H1 (cell line): ENCODE results near the gene ANGPTL8. TPM values are rescaled to one million over a fixed set of nuclear protein-coding genes. Genes with fewer than 3 reads are reported as not detected.

ENCODE experiments used
- CTCF ChIA-PET: fragments of 300-600 bp; sonication (Branson Sonifier 250); formaldehyde crosslinking; loops from one replicate; lab custom pipeline; 2021; ENCODE audit not compliant: partially characterized antibody; lab: Charles Lee
- POLR2A ChIA-PET: fragments of 300-600 bp; sonication (Branson Sonifier 250); formaldehyde crosslinking; loops from one replicate; lab custom pipeline; 2021; ENCODE audit warnings: inconsistent platforms; ENCODE audit not compliant: partially characterized antibody; lab: Charles Lee
- DNase-seq, 2 experiments: peaks; one replicate each; pipeline versions ENCODE4 v3.0.0 to v3.0.0-alpha.2; 2010 to 2022; ENCODE audit warnings: low spot score in 2 of 2, low read depth in 1 of 2, mixed read lengths in 1 of 2
- FAIRE-seq: peaks from 2 replicates; lab custom pipeline; 2011; peaks lifted over from hg19 to GRCh38; lab: Jason Lieb, UNC
- H2AFZ ChIP-seq: 2 replicates; pipeline ENCODE4 v1.8.1; 2012; ENCODE audit warnings: low read length, inconsistent platforms
- H2AK5ac ChIP-seq: 2 replicates; pipeline ENCODE4 v1.6.1; 2013; ENCODE audit warnings: low read depth, low read length
- H2BK120ac ChIP-seq: replicated peaks from 2 replicates; pipeline ENCODE3; 2013; ENCODE audit warnings: low read depth, low read length, inconsistent platforms
- H2BK12ac ChIP-seq: 2 replicates; pipeline ENCODE4 v1.6.1; 2013; ENCODE audit warnings: low read depth, low read length
- H2BK15ac ChIP-seq: 2 replicates; pipeline ENCODE4 v1.6.1; 2013; ENCODE audit warnings: low read length
- H2BK20ac ChIP-seq: 2 replicates; pipeline ENCODE4 v1.6.1; 2013; ENCODE audit warnings: low read length
- H2BK5ac ChIP-seq: 2 replicates; pipeline ENCODE4 v1.6.1; 2013; ENCODE audit warnings: low read depth, low read length
- H3K14ac ChIP-seq: 2 replicates; pipeline ENCODE4 v1.6.1; 2013; ENCODE audit warnings: inconsistent platforms; ENCODE audit not compliant: insufficient read length
- H3K18ac ChIP-seq: 2 replicates; pipeline ENCODE4 v1.6.1; 2013; ENCODE audit warnings: low read length; ENCODE audit errors: extremely low read depth
- H3K23ac ChIP-seq: 2 replicates; pipeline ENCODE4 v1.6.1; 2013; ENCODE audit warnings: inconsistent platforms; ENCODE audit not compliant: insufficient read length
- H3K23me2 ChIP-seq: 2 replicates; pipeline ENCODE4 v1.6.1; 2013; ENCODE audit warnings: low read depth, low read length
- H3K27ac ChIP-seq: 2 replicates; pipeline ENCODE4 v1.6.1; 2011; ENCODE audit warnings: low read depth, low read length, inconsistent platforms
- H3K27me3 ChIP-seq, 4 experiments: replicated peaks in 1 of 4; 1 replicate in 1 of 4; 2 replicates in 3 of 4; pipeline versions ENCODE4 v1.6.1 to v1.8.1; 2011 to 2013; ENCODE audit warnings: low read length in 3 of 4, mild to moderate bottlenecking in 3 of 4, inconsistent platforms in 2 of 4, mixed read lengths in 2 of 4, moderate library complexity in 1 of 4; ENCODE audit not compliant: control insufficient read depth in 3 of 4, insufficient read depth in 3 of 4; ENCODE audit errors: extremely low read depth in 1 of 4
- H3K36me3 ChIP-seq, 4 experiments: 2 replicates each; pipeline versions ENCODE4 v1.6.1 to v1.8.1; 2011 to 2013; ENCODE audit warnings: mild to moderate bottlenecking in 4 of 4, low read length in 3 of 4, moderate library complexity in 2 of 4, control low read depth in 1 of 4, inconsistent platforms in 1 of 4; ENCODE audit not compliant: insufficient read depth in 4 of 4, control insufficient read depth in 2 of 4
- H3K4ac ChIP-seq: replicated peaks from 2 replicates; pipeline ENCODE3; 2013; ENCODE audit warnings: low read length, low read depth, mixed read lengths, inconsistent platforms; ENCODE audit not compliant: insufficient read length
- H3K4me1 ChIP-seq, 4 experiments: replicated peaks in 1 of 4; 1 replicate in 1 of 4; 2 replicates in 3 of 4; pipeline versions ENCODE4 v1.6.1 to v1.8.1; 2011 to 2013; ENCODE audit warnings: low read length in 3 of 4, inconsistent platforms in 2 of 4, mixed read lengths in 1 of 4; ENCODE audit not compliant: insufficient read depth in 4 of 4, control insufficient read depth in 3 of 4
- H3K4me2 ChIP-seq, 2 experiments: 2 replicates each; pipeline versions ENCODE4 v1.6.1 to v1.8.1; 2011 to 2013; ENCODE audit warnings: low read depth in 2 of 2, low read length in 2 of 2, control low read depth in 1 of 2, inconsistent platforms in 1 of 2, mild to moderate bottlenecking in 1 of 2; ENCODE audit not compliant: insufficient read depth in 1 of 2
- H3K4me3 ChIP-seq, 4 experiments: fragments of 200-600, 300-600 bp in 1 of 4; sonication (generic), shearing (Covaris generic), sonication (Bioruptor Twin) in 1 of 4; 2 replicates each; pipeline versions ENCODE4 v1.5.1 to v1.8.1; 2011 to 2016; ENCODE audit warnings: low read length in 4 of 4, low read depth in 3 of 4, control low read depth in 2 of 4, inconsistent platforms in 2 of 4, mild to moderate bottlenecking in 2 of 4, mixed read lengths in 1 of 4, moderate library complexity in 1 of 4; ENCODE audit not compliant: insufficient read depth in 2 of 4; ENCODE audit errors: extremely low read depth in 1 of 4
- H3K56ac ChIP-seq: replicated peaks from 2 replicates; pipeline ENCODE3; 2013; ENCODE audit warnings: low read depth, mild to moderate bottlenecking, mixed read lengths, low read length, inconsistent platforms; ENCODE audit not compliant: insufficient read length
- H3K79me1 ChIP-seq: 2 replicates; pipeline ENCODE4 v1.6.1; 2013; ENCODE audit warnings: low read depth, low read length, control low read depth
- H3K79me2 ChIP-seq, 2 experiments: 2 replicates each; pipeline versions ENCODE4 v1.6.1 to v1.8.1; 2012 to 2013; ENCODE audit warnings: low read length in 2 of 2, mild to moderate bottlenecking in 2 of 2, inconsistent platforms in 1 of 2; ENCODE audit not compliant: insufficient read depth in 2 of 2, control insufficient read depth in 1 of 2
- H3K9ac ChIP-seq, 4 experiments: replicated peaks in 1 of 4; 1 replicate in 1 of 4; 2 replicates in 3 of 4; pipeline versions ENCODE4 v1.6.1 to v1.8.1; 2011 to 2013; ENCODE audit warnings: low read depth in 3 of 4, low read length in 3 of 4, control low read depth in 2 of 4, mild to moderate bottlenecking in 2 of 4, moderate library complexity in 2 of 4, inconsistent platforms in 1 of 4; ENCODE audit errors: extremely low read depth in 1 of 4
- H3K9me3 ChIP-seq, 2 experiments: 2 replicates each; pipeline versions ENCODE4 v1.6.1 to v1.8.1; 2012 to 2013; ENCODE audit warnings: mild to moderate bottlenecking in 2 of 2, moderate library complexity in 2 of 2, control low read depth in 1 of 2, inconsistent platforms in 1 of 2, low read depth in 1 of 2, low read length in 1 of 2, mixed read lengths in 1 of 2; ENCODE audit not compliant: insufficient read depth in 2 of 2
- H4K20me1 ChIP-seq, 2 experiments: replicated peaks in 1 of 2; 2 replicates each; pipeline versions ENCODE3 to v1.8.1; 2011 to 2013; ENCODE audit warnings: inconsistent platforms in 2 of 2, low read length in 2 of 2, mild to moderate bottlenecking in 1 of 2; ENCODE audit not compliant: insufficient read depth in 2 of 2, control insufficient read depth in 1 of 2
- H4K5ac ChIP-seq: 2 replicates; pipeline ENCODE4 v1.6.1; 2013; ENCODE audit warnings: low read length, low read depth, mixed read lengths, inconsistent platforms; ENCODE audit not compliant: insufficient read length
- H4K8ac ChIP-seq: 2 replicates; pipeline ENCODE4 v1.8.0; 2013; ENCODE audit warnings: mild to moderate bottlenecking, moderate library complexity, low read length, inconsistent platforms; ENCODE audit not compliant: insufficient read depth; ENCODE audit errors: extremely low read depth
- H4K91ac ChIP-seq: replicated peaks from 2 replicates; pipeline ENCODE3; 2013; ENCODE audit warnings: low read length, mixed read lengths, inconsistent platforms; ENCODE audit not compliant: insufficient read length
- KDM1A ChIP-seq: fragments of 200-600, 300-600 bp; sonication (generic); IDR thresholded peaks from 2 replicates; pipeline ENCODE4 v1.7.1; 2016; ENCODE audit warnings: mild to moderate bottlenecking, low read length, borderline replicate concordance
- POLR2AphosphoS5 ChIP-seq: IDR thresholded peaks from 2 replicates; pipeline ENCODE4 v1.6.1; 2011; ENCODE audit warnings: low read depth, low read length
- WGBS, 2 experiments: shearing (Covaris generic) in 1 of 2; methylation state at CpG; one replicate each; pipeline versions ENCODE4 v1.1.6 to v1.1.7; 2013 to 2015; ENCODE audit warnings: low lambda C conversion rate in 2 of 2, mixed read lengths in 2 of 2, inconsistent platforms in 1 of 2, low coverage in 1 of 2, missing lambda C conversion rate in 1 of 2; ENCODE audit not compliant: insufficient replicate concordance in 2 of 2, insufficient coverage in 1 of 2, insufficient read length in 1 of 2; ENCODE audit errors: extremely low coverage in 1 of 2, missing lambda C conversion rate in 1 of 2; 5-methylcytosine and 5-hydroxymethylcytosine counted together
- polyA plus RNA-seq, 7 experiments: library from polyadenylated mRNA; depleted of rRNA in 3 of 7; stranded (reverse) in 5 of 7; unstranded in 2 of 7; fragments of >200 nt in 5 of 7; fragments of 200-250 nt in 2 of 7; gene quantifications; 1 replicate in 5 of 7; 2 replicates in 1 of 7; 4 replicates in 1 of 7; pipeline versions ENCODE4 v1.2.1 to v1.2.3, GENCODE V29; 2011 to 2013; ENCODE audit warnings: missing spikeins in 2 of 7, mixed read lengths in 2 of 7
- total RNA-seq: library from RNA; stranded (reverse); fragmentation: NEBNext Ultra II Directional; extraction: Animal tissue kit (Norgen Biotek cat#: 25700); gene quantifications from 2 replicates; pipeline ENCODE4 v1.2.1, GENCODE V29; 2021

ANGPTL8 gene
- total and polyA plus RNA-seq, 2 of the 8 experiments (the other 6 are each of a cell fraction or from before 2014, with no cell fraction given): not detected

GRCh38 chr19:11268783-11269267 lies 29.4 kb downstream of the ANGPTL8 start:
- Histone ChIP-seq H3K9me3 (no peaks in the 10 kb centered on the region), H3K4ac (peak overlapping the region; percentile 53), H2AFZ (no peak overlapping the region), H3K23me2 (no peaks in the 10 kb centered on the region), H3K27me3 (no peaks in the 10 kb centered on the region), H3K36me3 (no peaks in the 10 kb centered on the region), H4K8ac (no peak overlapping the region), H3K4me3 (no peak overlapping the region), H3K14ac (no peak overlapping the region), H3K18ac (no peak overlapping the region), H2BK20ac (no peak overlapping the region), H4K20me1 (no peaks in the 10 kb centered on the region), H3K56ac (no peak overlapping the region), H2BK12ac (no peak overlapping the region), H3K4me2 (no peak overlapping the region), H2BK5ac (no peak overlapping the region), H4K91ac (no peak overlapping the region), H3K9ac (no peak overlapping the region), H3K79me1 (no peaks in the 10 kb centered on the region), H3K23ac (no peak overlapping the region), H4K5ac (no peak overlapping the region), H3K27ac (no peak overlapping the region), H3K79me2 (no peaks in the 10 kb centered on the region), H2BK15ac (no peak overlapping the region), H3K4me1 (peaks cover 0 to 3% (median 0%) of the 10 kb centered on the region in 4 experiments; a peak in 3 of 7 replicates), H2AK5ac (no peak overlapping the region), H2BK120ac (no peak overlapping the region)
- TF ChIP-seq KDM1A: peak; percentile 43; the same call in 1 of the 2 replicates
- TF ChIP-seq POLR2AphosphoS5: no peak
- ChIA-PET CTCF (interaction anchor here (0.7 kb wide), 1 partner anchor 25 kb away, joined by 4 read pairs; no protein-coding TSS in a partner anchor), POLR2A (no interaction called here)
- WGBS, 2 experiments: 88% methylated on average over 10 of the region's 10 CpGs; no CpG with 5 or more reads in 1 of the 2 experiments
- no peak for FAIRE-seq
- no peak for DNase-seq
